ENCODE results near the gene CLEC4E.

GRCh38 chr12:8559676-8560075, 19.0 kb upstream of the CLEC4E start:
- TF ChIP-seq CTCF (conservative IDR thresholded peaks at IDR 0.05) = no peak
- TF ChIP-seq EZH2 (IDR thresholded peaks at IDR 0.05; ENCODE audit: low read depth) = no peak
